ENCODE data around the gene GALNT17. TPM values are rescaled to one million over a fixed set of nuclear protein-coding genes. Genes with fewer than 3 reads are reported as not detected.

The GALNT17 gene
- total RNA-seq, 1 experiment from 2014 or later = not detected

GRCh38 chr7:71442492-71443190, 310.7 kb downstream of the GALNT17 start:
- BruUV-seq (replicated peaks) = no TSS peak
- no peak for DNase-seq (ENCODE audit: low read depth, low spot score)
- no peak for ATAC-seq
- Histone ChIP-seq H3K36me3 (ENCODE audit: control insufficient read depth, insufficient read depth, low read length) (no peaks in the 10 kb centered on the region), H3K4me1 (ENCODE audit: control insufficient read depth, insufficient read depth, low read length) (no peaks in the 10 kb centered on the region), H3K27me3 (ENCODE audit: control insufficient read depth, insufficient read depth, low read length) (no peaks in the 10 kb centered on the region), H3K4me3 (ENCODE audit: low read depth in 2 of 2, low read length in 2 of 2) (no peak overlapping the region), H3K9me3 (ENCODE audit: control insufficient read depth, insufficient read depth, low read depth, low read length) (no peaks in the 10 kb centered on the region), H3K27ac (ENCODE audit: low read length) (no peak overlapping the region)
- CTCF ChIA-PET = no interaction called here
- in situ Hi-C loops (cut with HindIII; ENCODE audit: low pct_unique_long_range_greater_than_20kb, low sequenced_read_pairs) (no loop called here), intact Hi-C loops (cut with micrococcal nuclease; ENCODE audit: unreplicated experiment) (no loop called here)
- POLR2A ChIA-PET = no interaction called here
- TF ChIP-seq POLR2AphosphoS5 (IDR thresholded peaks at IDR 0.05; ENCODE audit: low read depth, low read length) (no peak), REST (IDR thresholded peaks at IDR 0.05; ENCODE audit: insufficient read depth in 1 of 2, low read depth in 2 of 2, low read length in 1 of 2) (no peak), TCF7L2 (IDR thresholded peaks at IDR 0.05; ENCODE audit: low read depth, low read length) (no peak), SIN3A (IDR thresholded peaks at IDR 0.05; ENCODE audit: borderline replicate concordance, insufficient read depth, low read depth, low read length) (no peak)
- TF ChIP-seq, protein P1, sequence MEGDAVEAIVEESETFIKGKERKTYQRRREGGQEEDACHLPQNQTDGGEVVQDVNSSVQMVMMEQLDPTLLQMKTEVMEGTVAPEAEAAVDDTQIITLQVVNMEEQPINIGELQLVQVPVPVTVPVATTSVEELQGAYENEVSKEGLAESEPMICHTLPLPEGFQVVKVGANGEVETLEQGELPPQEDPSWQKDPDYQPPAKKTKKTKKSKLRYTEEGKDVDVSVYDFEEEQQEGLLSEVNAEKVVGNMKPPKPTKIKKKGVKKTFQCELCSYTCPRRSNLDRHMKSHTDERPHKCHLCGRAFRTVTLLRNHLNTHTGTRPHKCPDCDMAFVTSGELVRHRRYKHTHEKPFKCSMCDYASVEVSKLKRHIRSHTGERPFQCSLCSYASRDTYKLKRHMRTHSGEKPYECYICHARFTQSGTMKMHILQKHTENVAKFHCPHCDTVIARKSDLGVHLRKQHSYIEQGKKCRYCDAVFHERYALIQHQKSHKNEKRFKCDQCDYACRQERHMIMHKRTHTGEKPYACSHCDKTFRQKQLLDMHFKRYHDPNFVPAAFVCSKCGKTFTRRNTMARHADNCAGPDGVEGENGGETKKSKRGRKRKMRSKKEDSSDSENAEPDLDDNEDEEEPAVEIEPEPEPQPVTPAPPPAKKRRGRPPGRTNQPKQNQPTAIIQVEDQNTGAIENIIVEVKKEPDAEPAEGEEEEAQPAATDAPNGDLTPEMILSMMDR (IDR thresholded peaks at IDR 0.05) = no peak

- no peaks in the 10 kb centered on the region for H3K36me3 ChIP-seq (ENCODE audit: control insufficient read depth, insufficient read depth, low read length)
- BruUV-seq (replicated peaks) = no TSS peak
- no peaks in the 10 kb centered on the region for H3K9me3 ChIP-seq (ENCODE audit: control insufficient read depth, insufficient read depth, low read depth, low read length)
- ATAC-seq (no peak), DNase-seq (ENCODE audit: low read depth, low spot score) (no peak)
- ChIA-PET CTCF (no interaction called here), POLR2A (no interaction called here)
- no peak overlapping the region for H3K27ac ChIP-seq (ENCODE audit: low read length)
- no peaks in the 10 kb centered on the region for H3K27me3 ChIP-seq (ENCODE audit: control insufficient read depth, insufficient read depth, low read length)
- intact Hi-C loops (cut with micrococcal nuclease; ENCODE audit: unreplicated experiment) (no loop called here), in situ Hi-C loops (cut with HindIII; ENCODE audit: low pct_unique_long_range_greater_than_20kb, low sequenced_read_pairs) (no loop called here)
- no peaks in the 10 kb centered on the region for H3K4me1 ChIP-seq (ENCODE audit: control insufficient read depth, insufficient read depth, low read length)
- no peak overlapping the region for H3K4me3 ChIP-seq (ENCODE audit: low read depth in 2 of 2, low read length in 2 of 2)
- TF ChIP-seq SIN3A (IDR thresholded peaks at IDR 0.05; ENCODE audit: borderline replicate concordance, insufficient read depth, low read depth, low read length) = no peak
Observed at GRCh38 chr7:71443191-71443530, 311.2 kb downstream of the GALNT17 start.

- POLR2A ChIA-PET = no interaction called here
- no peaks in the 10 kb centered on the region for H3K4me1 ChIP-seq (ENCODE audit: control insufficient read depth, insufficient read depth, low read length)
- TF ChIP-seq REST (IDR thresholded peaks at IDR 0.05; ENCODE audit: insufficient read depth in 1 of 2, low read depth in 2 of 2, low read length in 1 of 2) (no peak), SIN3A (IDR thresholded peaks at IDR 0.05; ENCODE audit: borderline replicate concordance, insufficient read depth, low read depth, low read length) (no peak), TCF7L2 (IDR thresholded peaks at IDR 0.05; ENCODE audit: low read depth, low read length) (no peak), POLR2AphosphoS5 (IDR thresholded peaks at IDR 0.05; ENCODE audit: low read depth, low read length) (no peak)
- TF ChIP-seq, protein P1 (IDR thresholded peaks at IDR 0.05) = no peak
- ATAC-seq = no peak
- no TSS peak for BruUV-seq (replicated peaks)
- intact Hi-C loops (cut with micrococcal nuclease; ENCODE audit: unreplicated experiment) (no loop called here), in situ Hi-C loops (cut with HindIII; ENCODE audit: low pct_unique_long_range_greater_than_20kb, low sequenced_read_pairs) (no loop called here)
- no peak for DNase-seq (ENCODE audit: low read depth, low spot score)
- H3K27ac ChIP-seq (ENCODE audit: low read length) = no peak overlapping the region
- CTCF ChIA-PET = no interaction called here
- no peaks in the 10 kb centered on the region for H3K27me3 ChIP-seq (ENCODE audit: control insufficient read depth, insufficient read depth, low read length)
- no peak overlapping the region for H3K4me3 ChIP-seq (ENCODE audit: low read depth in 2 of 2, low read length in 2 of 2)
- no peaks in the 10 kb centered on the region for H3K36me3 ChIP-seq (ENCODE audit: control insufficient read depth, insufficient read depth, low read length)
- H3K9me3 ChIP-seq (ENCODE audit: control insufficient read depth, insufficient read depth, low read depth, low read length) = no peaks in the 10 kb centered on the region
Observed at GRCh38 chr7:71444130-71444529, 312.2 kb downstream of the GALNT17 start.
